ENCODE measurements around the gene AMN. TPM values are rescaled to one million over a fixed set of nuclear protein-coding genes. Genes with fewer than 3 reads are reported as not detected.

The AMN gene
- total RNA-seq, 6 experiments from 2014 or later, result 7.1 to 69.1 (median 28.6) TPM

DNA sequence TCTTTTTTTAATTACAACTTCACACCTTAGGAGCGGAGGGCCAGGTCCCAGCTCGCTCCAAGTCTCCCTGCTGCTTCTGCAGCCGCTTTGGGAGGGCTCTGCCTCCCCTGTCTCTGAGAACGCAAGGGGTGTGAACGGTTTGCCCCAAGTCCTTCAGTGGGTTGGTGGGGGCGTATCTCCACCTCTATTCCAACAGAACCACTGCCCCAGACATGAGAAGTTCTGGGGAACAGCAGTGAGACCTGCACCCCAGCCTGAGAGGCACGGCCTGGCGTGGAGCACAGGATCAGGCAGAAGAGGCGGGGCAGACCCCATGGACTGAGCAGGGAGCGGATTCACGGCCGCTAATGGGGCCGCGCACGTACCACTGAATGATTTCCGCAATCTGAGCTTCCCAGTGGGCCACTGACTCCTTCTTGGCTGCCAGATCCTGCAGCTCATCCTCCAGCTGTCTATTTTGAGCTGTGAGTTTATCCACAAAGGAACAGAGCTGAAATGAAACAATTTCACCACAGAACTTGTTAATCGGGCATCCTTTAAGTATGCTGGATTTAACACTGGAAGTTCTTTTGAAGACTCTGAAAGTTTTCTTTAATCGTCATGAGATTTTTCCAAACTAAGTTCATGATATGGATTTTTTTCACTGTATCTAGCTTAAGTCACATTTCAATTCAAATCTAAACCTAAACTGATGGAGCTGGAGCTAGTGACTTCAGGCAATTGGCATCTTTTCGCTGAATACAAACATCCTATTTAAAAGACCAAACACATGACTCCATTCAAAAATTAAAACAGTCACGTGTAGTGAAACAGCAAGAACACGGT is 44.4 kb downstream of the AMN start:
- Histone ChIP-seq H3K4me3 (no peak overlapping the region), H3K27ac (no peak overlapping the region), H3K36me3 (peaks cover 13 to 100% (median 60%) of the 10 kb centered on the region in 4 donors), H3K9me3 (no peaks in the 10 kb centered on the region), H3K4me1 (no peaks in the 10 kb centered on the region), H3K27me3 (no peaks in the 10 kb centered on the region)
- intact Hi-C loops (cut with DNase I), result no loop called here
- DNase-seq, result no peak
- ATAC-seq, result no peak
- TF ChIP-seq POLR2A (IDR thresholded peaks at IDR 0.05), result no peak
- TF ChIP-seq, protein P1, sequence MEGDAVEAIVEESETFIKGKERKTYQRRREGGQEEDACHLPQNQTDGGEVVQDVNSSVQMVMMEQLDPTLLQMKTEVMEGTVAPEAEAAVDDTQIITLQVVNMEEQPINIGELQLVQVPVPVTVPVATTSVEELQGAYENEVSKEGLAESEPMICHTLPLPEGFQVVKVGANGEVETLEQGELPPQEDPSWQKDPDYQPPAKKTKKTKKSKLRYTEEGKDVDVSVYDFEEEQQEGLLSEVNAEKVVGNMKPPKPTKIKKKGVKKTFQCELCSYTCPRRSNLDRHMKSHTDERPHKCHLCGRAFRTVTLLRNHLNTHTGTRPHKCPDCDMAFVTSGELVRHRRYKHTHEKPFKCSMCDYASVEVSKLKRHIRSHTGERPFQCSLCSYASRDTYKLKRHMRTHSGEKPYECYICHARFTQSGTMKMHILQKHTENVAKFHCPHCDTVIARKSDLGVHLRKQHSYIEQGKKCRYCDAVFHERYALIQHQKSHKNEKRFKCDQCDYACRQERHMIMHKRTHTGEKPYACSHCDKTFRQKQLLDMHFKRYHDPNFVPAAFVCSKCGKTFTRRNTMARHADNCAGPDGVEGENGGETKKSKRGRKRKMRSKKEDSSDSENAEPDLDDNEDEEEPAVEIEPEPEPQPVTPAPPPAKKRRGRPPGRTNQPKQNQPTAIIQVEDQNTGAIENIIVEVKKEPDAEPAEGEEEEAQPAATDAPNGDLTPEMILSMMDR (IDR thresholded peaks at IDR 0.05), result no peak
- whole genome bisulfite sequencing (ENCODE audit: insufficient coverage, low coverage, low lambda C conversion rate, missing lambda C conversion rate), result 91% methylated on average over 9 of the region's 21 CpGs

- WGBS (ENCODE audit: insufficient coverage, low coverage, low lambda C conversion rate, missing lambda C conversion rate), result 89% methylated on average over 14 of the region's 14 CpGs
- Histone ChIP-seq H3K4me1 (no peaks in the 10 kb centered on the region), H3K9me3 (no peaks in the 10 kb centered on the region), H3K27me3 (no peaks in the 10 kb centered on the region), H3K27ac (no peak overlapping the region), H3K36me3 (peaks cover 13 to 98% (median 58%) of the 10 kb centered on the region in 4 donors), H3K4me3 (no peak overlapping the region)
- TF ChIP-seq POLR2A (IDR thresholded peaks at IDR 0.05), result no peak
- TF ChIP-seq, protein P1 (IDR thresholded peaks at IDR 0.05), result no peak
- intact Hi-C loops (cut with DNase I), result no loop called here
- DNase-seq (no peak), ATAC-seq (no peak)
These were observed 45.0 kb downstream of the AMN start for GRCh38 chr14:102967506-102967795.

GRCh38 chr14:102968306-102968705 is 45.8 kb downstream of the AMN start:
- Histone ChIP-seq H3K27me3 (no peaks in the 10 kb centered on the region), H3K9me3 (no peaks in the 10 kb centered on the region), H3K4me3 (no peak overlapping the region), H3K4me1 (no peaks in the 10 kb centered on the region), H3K36me3 (peaks cover 13 to 91% (median 58%) of the 10 kb centered on the region in 4 donors), H3K27ac (no peak overlapping the region)
- DNase-seq (no peak), ATAC-seq (no peak)
- intact Hi-C loops (cut with DNase I), result no loop called here
- TF ChIP-seq, protein P1 (IDR thresholded peaks at IDR 0.05), result no peak
- TF ChIP-seq POLR2A (IDR thresholded peaks at IDR 0.05), result no peak
- 92% methylated on average over 12 of the region's 13 CpGs for WGBS (ENCODE audit: insufficient coverage, low coverage, low lambda C conversion rate, missing lambda C conversion rate)

DNA sequence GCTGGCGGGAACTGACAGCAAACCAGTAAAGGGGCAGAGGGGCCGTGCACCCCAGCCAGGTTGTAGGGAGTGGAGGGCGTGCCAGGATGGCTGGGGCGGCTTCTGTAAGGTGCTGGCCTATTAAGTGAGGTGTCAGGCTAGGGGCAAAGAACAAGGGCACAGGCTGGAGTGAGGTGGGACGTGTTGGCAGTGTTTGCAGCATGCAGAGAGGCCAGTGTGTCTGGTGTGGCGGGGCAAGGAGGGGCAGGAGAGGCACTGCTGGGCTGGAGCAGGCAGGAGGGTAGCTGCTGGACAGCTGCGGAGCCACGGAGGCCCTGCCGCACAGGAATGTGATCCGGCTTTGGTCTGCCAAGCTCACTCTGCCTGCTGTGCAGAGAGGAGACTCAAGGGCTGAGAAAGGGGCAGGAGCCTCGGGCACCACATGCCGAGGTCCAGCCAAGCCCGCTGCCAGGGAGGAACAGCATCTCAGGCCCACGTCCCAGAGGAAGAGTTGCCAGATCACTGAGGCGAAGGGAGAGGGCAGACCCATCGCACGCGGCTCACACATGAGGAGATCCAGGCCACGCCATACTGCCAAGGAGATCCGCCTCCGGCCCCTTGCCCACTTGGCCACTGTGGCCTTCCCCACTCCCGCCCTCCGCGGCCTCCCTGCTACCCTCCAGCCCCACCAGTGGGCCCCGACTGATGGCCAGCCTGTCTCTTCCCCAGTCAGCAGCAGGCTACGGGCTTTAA is 46.8 kb downstream of the AMN start:
- WGBS (ENCODE audit: insufficient coverage, low coverage, low lambda C conversion rate, missing lambda C conversion rate), result 100% methylated on average over 2 of the region's 26 CpGs
- Histone ChIP-seq H3K4me1 (no peaks in the 10 kb centered on the region), H3K36me3 (peaks cover 13 to 89% (median 55%) of the 10 kb centered on the region in 4 donors), H3K27me3 (no peaks in the 10 kb centered on the region), H3K9me3 (no peaks in the 10 kb centered on the region), H3K4me3 (no peak overlapping the region), H3K27ac (no peak overlapping the region)
- ATAC-seq, result peak in 1 of 4 donors; percentile 6
- no peak for TF ChIP-seq POLR2A (IDR thresholded peaks at IDR 0.05)
- TF ChIP-seq, protein P1 (IDR thresholded peaks at IDR 0.05), result no peak
- no peak for DNase-seq
- intact Hi-C loops (cut with DNase I), result no loop called here
